ENCODE data around the gene SUDS3.

Gene SUDS3, protein sequence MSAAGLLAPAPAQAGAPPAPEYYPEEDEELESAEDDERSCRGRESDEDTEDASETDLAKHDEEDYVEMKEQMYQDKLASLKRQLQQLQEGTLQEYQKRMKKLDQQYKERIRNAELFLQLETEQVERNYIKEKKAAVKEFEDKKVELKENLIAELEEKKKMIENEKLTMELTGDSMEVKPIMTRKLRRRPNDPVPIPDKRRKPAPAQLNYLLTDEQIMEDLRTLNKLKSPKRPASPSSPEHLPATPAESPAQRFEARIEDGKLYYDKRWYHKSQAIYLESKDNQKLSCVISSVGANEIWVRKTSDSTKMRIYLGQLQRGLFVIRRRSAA

DNA sequence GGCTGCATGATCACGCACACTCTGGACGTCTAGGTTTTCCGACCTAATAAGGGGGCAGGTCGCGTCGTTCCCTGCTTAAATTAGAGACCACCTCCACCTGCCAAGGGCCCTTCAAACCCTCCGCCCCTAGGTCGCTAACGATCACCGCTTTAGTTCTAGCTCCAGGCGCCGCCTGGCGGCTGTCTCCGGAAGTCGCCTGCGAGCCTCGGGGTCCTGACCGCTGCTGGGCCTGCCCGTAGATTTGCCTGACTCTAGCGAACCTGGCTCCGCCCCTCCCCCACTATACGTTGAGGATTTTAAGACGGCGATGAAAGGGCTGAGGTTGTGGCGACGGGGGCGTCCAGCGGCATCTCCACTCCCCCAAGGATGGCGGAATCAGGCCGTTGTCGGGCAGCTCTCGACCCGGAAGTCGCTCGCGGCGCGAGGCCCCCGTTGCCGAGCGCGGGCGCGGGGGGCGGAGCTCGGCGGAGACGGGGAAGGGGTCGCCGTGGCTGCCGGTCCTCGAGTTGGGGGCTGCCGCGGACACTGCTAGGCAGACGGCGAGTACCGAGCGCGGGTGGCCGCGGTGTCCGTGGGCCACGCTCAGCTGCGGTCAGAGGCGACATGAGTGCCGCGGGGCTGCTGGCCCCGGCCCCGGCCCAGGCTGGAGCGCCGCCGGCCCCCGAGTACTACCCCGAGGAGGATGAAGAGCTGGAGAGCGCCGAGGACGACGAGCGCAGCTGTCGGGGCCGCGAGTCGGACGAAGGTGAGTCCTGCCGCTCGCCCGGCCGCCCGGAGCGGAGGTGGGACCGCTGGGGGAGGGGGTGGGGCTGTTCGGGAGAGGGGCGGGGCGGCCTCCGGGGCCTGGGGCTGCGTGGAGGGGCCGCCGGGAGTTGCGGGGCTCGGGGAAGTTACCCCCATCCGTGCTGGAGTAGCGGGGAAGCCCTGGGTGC, at the start of gene SUDS3:
Gene SUDS3, plus strand, starts transcription at position 467 of the 932 bp plus-strand sequence. Its CDS starts 137 bp downstream, at position 604.
- Mint-ChIP-seq H3K27me3 (ENCODE audit: low read depth, poor library complexity) (peaks cover 18% of the 10 kb centered on the region), H3K4me1 (peaks cover 48% of the 10 kb centered on the region), H3K27ac (peak within 1 kb of the TSS; percentile 100), H3K36me3 (ENCODE audit: low read depth) (peaks cover 10% of the 10 kb centered on the region), H3K9me3 (no peaks in the 10 kb centered on the region), H3K4me3 (peak within 1 kb of the TSS; percentile 82)
- peak; percentile 95 for TF ChIP-seq CTCF (IDR thresholded peaks at IDR 0.05)
- peak; percentile 95 for DNase-seq

GRCh38 chr12:118326991-118327390, 49.4 kb upstream of the SUDS3 start:
- no peak for DNase-seq
- TF ChIP-seq CTCF (IDR thresholded peaks at IDR 0.05) = no peak
- Mint-ChIP-seq H3K4me1 (no peaks in the 10 kb centered on the region), H3K27ac (no peak overlapping the region), H3K27me3 (ENCODE audit: low read depth, poor library complexity) (peaks cover 5% of the 10 kb centered on the region), H3K4me3 (no peak overlapping the region), H3K9me3 (no peaks in the 10 kb centered on the region), H3K36me3 (ENCODE audit: low read depth) (no peaks in the 10 kb centered on the region)

DNA sequence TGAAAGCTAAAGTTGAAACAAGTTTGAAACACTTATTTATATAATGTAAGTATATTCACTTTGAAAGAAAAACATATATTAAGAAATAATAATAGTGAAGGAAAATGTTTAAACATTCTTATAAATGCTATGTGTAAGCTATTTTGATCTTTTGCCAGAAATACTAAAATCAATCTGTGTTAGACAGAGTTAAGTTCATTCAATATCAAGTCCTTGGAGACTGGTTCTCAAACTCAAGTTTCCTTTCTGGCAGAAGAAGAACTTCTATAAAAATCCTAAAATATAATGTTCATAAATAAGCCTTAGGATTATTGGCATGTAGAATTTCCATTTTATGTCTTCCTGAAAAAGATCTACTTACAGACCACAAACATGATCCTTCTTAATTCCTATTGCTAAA, 49.0 kb upstream of the SUDS3 start:
- Mint-ChIP-seq H3K9me3 (no peaks in the 10 kb centered on the region), H3K4me3 (no peak overlapping the region), H3K27ac (no peak overlapping the region), H3K4me1 (no peaks in the 10 kb centered on the region), H3K27me3 (ENCODE audit: low read depth, poor library complexity) (peaks cover 5% of the 10 kb centered on the region), H3K36me3 (ENCODE audit: low read depth) (no peaks in the 10 kb centered on the region)
- DNase-seq = no peak
- no peak for TF ChIP-seq CTCF (IDR thresholded peaks at IDR 0.05)

DNA sequence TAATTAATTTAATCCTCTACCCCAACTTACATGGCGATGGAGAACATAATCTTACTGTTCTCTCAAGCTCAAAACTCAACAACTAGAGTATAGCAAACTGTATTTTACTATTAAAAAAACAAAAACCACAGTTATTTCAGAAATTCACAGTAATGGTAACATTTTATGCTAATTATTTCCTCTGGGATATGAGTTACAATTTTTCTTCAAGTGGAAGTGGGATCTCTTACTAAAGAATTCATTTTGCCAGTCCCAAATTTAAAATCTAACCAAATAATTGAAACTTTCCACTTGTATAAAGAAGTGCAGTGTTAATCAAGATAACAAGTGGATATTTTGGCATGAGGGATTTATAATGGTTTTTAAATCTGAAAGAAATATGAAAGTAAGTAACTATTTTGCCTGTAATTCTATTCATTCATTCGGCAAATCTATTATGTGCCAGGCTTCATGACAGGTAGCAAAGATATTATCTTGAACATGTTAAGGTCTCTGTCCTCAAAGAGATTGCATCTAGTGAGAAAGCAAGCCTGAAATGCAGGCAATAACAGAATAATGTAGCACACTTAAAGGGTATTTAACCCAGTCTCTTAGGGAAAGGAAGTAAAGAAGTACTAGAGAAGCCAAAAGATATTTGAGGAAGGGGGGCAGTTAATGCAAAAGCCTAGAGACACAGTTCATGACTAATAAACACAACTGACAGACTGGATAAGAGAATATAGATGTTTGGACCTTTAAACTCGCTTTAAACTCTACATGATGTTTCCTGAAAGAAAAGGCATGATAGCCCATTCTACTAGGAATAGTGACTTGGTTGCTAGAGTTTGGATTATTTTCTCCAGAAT, 47.6 kb upstream of the SUDS3 start:
- Mint-ChIP-seq H3K27ac (no peak overlapping the region), H3K27me3 (ENCODE audit: low read depth, poor library complexity) (peaks cover 9% of the 10 kb centered on the region), H3K4me3 (no peak overlapping the region), H3K4me1 (no peaks in the 10 kb centered on the region), H3K9me3 (no peaks in the 10 kb centered on the region), H3K36me3 (ENCODE audit: low read depth) (no peaks in the 10 kb centered on the region)
- DNase-seq = no peak
- no peak for TF ChIP-seq CTCF (IDR thresholded peaks at IDR 0.05)

- no peaks in the 10 kb centered on the region for H3K4me1 Mint-ChIP-seq
- H3K9me3 Mint-ChIP-seq = no peaks in the 10 kb centered on the region
- TF ChIP-seq CTCF (IDR thresholded peaks at IDR 0.05) = no peak
- H3K27ac Mint-ChIP-seq = no peak overlapping the region
- peaks cover 12% of the 10 kb centered on the region for H3K27me3 Mint-ChIP-seq (ENCODE audit: low read depth, poor library complexity)
- no peak overlapping the region for H3K4me3 Mint-ChIP-seq
- H3K36me3 Mint-ChIP-seq (ENCODE audit: low read depth) = no peaks in the 10 kb centered on the region
- DNase-seq = no peak
These were observed 45.8 kb upstream of the SUDS3 start for GRCh38 chr12:118330421-118331018.

All from nephron progenitor cell (in vitro differentiated cells).